ENCODE results near the gene WWC2.

WWC2 gene

DNA sequence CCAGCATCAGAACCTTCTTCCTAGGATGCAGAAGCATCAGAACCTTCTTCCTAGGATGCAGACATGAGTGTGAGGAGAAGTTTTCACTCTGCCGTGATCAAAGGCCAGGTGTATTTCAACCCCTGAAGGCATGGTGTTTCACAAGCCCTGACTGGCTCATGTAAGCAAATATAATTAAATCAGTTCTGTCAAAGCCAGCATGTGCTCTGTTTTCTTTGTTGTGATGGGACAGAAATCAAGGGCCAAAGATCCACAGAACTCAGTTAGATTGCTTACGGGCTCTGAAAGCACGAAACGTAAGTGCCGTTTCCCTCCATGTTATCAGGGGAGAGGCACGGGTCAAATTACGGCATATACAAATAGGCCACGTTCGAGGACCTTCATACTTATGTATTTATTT, 255.2 kb downstream of the WWC2 start:
- DNase-seq (no peak), ATAC-seq (no peak)

DNA sequence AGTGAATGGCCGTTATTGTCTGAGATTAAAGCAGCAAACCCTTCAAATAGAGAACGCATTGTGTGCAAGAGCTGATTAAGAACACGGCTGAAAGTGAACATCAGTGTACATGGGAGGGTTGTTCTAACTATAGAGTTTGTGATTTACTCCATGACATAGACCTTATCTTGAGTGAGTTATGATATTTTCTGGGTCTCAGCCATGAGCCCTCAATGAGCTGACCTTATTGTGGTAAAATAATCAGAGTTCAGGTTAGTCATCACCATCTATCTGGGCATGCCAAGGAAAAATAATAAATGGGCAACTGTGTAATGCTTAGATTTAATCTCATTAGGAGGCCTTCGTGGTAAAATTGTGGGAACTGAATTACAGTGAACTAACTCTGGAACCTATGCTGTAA, 256.3 kb downstream of the WWC2 start:
- DNase-seq (no peak), ATAC-seq (no peak)

DNA sequence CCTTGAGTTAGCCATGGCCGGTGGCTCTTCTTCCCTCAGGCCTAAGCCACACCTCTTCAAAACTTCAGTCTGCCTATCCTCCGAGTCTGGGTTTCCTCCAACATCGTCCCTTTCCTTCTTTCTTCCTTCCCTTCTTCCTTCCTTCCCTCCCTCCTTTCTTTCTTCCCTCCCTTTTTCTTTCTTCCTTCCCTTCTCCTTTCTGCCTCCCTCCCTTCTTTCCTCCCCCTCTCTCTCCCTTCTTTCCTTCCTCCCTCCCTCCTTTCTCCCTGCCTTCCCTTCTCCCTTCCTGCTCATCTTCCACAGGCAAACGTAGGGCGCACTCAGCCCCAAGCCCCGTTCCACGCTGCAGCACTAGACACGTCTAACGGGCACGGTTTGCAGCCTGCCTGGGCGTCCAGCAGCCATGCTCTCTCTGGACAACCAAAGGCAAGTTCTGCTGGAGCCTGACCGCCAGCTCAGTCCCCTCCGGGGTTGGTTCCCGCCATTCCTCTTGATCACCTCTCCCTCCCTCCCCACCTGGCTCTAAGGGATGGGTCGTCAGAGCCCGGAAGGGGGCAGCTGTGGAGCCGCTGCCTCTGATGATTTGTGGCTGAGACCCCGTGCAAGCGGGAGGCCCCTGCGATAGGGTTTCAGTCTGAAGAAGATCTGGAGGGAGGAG, 257.2 kb downstream of the WWC2 start:
- no peak for ATAC-seq

DNA sequence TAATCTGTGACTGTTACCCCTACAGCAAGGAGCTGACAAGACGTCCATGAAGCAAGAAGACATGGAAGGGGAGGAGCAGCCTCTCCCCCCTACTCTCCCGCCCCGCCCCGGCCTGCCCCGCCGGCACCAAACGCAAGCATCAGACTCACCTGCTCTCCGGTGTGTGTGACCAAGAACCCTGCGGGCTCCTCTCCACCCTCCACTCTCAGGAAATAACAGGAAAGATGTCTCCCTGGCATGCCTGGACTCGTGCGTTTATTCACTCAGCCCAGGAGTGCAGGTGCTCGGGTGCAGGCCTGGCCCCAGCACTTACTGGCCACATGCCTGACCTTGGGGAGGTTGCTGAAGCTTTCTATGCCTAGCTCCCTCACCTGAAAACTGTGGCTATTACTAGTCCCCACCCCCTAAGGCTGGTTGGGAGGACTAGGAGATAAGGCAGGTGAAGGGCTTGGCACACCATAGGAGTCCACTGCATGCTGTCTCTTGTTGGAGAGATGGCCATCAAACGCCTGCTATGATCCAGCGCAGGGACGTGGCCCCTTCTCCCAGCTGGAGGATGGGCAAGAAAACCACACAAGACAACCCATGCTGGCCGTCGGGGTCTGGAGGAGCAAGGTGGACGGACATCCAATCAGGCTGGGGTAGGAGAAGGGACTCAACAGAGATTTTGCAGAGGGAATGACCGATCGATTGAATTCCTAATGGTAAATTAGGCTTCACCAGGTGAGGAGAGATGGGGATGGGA, 258.0 kb downstream of the WWC2 start:
- no peak for ATAC-seq
- no peak for DNase-seq

More for the DNA sequence above, 257.2 kb downstream of the WWC2 start:
- DNase-seq = no peak

DNA sequence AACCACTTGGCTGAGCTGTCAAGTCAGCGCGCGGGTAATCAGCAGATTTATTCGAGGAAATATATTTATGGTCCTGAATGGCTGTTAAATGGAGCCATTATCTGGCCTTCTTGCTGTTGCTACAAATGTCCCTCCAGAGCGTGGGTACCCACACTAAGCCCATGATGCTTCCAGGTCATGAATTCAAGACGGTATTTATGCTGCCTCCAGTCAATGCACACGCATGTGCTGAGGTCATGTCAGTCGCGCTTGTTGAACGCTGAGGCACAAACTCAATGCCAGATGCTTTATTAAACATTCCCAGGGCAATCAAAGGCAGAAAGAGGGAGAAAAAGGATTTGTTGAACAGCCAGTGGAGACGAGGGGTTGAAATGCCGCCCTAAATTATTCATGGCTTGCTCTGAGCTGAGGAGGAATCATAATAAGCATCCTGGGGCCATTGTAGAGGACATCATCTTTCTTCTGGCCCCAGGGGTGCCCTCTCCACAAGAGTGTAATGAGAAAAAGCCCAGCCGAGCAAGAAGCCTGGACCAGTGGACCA, 259.2 kb downstream of the WWC2 start:
- DNase-seq = no peak
- no peak for ATAC-seq

DNA sequence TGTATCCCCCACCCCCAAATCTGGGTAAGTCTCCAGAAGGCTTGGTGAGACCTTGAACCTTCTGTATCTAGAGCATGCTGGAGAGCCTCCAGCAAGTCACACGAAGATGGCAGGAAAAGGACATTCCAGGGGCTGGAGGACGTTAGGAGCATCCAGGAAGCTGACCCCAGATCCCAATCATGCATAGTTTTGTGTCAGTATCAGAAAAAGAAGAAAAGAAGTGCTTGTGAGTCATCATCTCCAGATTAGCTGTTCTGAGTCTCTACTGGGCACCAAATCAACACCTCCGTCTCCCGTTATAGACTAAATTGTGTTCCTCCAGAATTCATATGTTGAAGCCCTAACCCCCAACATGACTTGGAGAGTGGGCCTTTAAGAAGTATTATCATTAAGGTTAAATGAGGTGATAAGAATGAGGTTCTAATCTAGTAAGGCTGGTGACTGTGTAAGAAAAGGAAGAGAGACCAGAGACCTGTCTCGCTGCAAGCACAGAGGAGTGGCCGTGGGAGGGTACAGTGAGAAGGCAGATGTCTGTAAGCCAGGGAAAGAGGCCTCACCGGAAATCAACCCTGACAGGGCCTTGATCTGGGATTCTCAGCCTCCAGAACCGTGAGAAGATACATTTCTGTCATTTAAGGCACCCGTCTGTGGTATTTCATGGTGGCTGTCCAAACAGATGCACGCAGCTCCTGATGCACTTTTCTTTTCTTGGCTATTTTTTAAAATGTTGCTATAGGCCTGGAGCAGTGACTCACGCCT, 261.3 kb downstream of the WWC2 start:
- ATAC-seq = no peak
- DNase-seq = no peak

DNA sequence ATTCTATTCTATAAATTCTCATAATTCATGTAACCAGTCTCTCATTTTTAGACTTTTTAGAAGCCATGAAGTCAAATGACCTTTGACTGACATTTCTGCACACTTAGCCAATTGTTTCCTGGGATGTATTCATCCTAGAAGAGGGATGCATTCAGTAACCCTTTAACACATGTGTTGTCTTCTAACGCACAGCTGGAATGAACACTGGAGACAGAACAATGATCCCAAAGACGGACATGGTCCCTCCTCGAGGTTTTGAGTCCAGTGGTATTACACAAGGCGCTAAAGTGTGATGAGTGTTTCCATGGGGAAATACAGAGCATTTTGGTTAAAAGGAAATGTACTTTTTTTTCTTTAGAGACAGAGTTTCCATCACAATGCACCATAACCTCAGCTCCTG, 263.0 kb downstream of the WWC2 start:
- DNase-seq (no peak), ATAC-seq (no peak)

DNA sequence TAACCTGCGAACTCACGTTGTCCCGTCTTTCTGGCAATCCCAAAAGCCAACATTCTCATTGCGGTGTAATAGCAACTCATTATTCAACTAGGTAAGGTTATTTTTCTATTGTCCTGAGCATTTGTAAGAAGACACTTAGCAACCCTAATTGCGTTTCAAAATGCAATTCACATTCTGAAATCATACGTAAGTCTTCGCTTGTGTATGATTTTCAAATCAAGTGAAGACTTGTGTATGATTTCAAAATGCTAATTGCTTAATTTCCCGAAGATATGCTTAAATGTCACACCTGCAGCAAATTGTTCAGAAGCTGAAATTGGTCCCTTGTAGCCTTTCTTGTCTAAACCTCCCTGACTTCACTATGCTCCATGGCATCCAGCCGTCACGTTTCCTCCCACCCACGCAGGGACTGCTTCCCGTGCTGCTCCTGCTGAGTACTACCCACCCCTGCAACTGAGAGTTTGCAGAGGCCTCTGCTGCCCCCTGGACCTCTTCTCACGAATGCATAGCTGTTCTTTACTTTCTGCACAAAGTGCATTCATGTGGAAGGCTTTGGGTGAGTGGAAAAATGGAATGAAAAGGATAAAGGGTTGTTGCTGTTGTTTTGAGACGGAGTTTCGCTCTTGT, 264.0 kb downstream of the WWC2 start:
- ATAC-seq = no peak
- DNase-seq = no peak

DNA sequence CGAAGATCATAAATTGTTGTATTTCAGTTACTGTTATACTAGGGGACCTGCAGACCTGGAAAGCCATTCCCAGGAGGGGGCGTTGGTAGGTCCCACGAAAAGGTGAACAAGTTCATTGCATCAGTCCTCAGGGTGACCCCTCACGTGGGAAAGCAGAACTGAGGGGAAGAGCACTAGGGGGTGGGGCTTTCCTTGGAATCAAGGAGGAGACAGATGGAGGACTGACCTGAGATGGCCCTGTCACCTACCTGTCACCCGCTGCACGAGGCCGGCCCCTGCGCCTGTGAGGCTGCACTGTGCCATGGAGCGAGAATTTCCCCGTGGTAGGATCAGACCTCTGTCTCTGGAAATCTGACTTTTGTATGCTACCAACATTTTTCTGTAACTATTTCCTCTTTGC, 265.0 kb downstream of the WWC2 start:
- no peak for ATAC-seq

DNA sequence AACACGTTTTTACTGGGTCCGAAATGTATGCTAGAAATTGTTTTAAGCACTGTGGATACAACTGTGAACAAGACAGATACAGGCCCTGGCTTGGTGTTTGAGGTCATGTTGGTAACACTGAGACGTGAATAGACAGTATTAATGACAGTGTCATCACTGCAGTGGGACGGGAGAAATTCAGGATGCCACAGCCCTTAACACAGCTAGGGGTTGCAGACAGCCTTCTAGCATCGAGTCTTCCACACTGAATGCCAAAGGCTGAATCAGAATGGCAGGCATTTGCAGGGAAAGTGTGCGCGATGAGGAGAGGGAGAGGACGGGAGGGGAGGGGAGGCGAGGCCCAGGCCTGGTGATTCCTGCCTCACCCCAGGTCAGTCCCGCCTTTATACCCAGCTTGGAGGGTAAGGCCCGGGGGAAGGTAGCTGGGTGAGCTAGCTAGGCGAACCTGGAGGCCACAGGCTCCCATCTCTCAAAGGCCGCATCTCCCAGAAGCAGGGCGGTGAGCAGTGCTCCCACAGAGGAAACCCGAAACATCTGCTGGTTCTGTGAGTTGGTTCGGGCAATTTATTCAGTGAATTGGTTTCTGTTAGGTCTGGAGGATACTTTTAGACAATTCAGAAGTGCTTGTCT, 267.3 kb downstream of the WWC2 start:
- ATAC-seq = no peak
- no peak for DNase-seq

More for the DNA sequence above, 265.0 kb downstream of the WWC2 start:
- DNase-seq = no peak

DNA sequence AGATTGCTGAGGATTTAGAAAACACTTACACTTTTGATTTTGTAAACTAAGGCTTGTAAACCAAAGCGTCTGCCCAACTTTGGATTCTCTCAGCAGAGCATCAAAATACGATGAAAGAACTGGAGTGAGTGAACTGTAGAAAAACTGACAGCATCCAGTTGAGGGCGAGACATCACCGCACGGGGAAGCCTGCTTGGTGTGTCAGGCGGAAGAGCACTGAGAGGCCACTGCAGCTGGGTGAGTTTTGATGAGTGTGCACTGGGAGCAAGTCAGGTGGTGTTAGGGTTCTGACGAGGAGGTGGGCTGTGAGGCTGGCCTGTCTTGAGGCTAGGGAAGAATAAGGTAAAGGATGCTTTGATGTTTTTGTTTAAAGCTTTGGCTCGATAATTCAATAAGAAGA, 270.0 kb downstream of the WWC2 start:
- no peak for ATAC-seq
- DNase-seq = no peak
